Activated CD4-positive, alpha-beta T cell treated with anti-CD3 and anti-CD28 coated beads, Interleukin-10, Interleukin-2, amounts not matched to agents 100 ng/mL and 50 ng/mL, durations not matched to agents 16 hours and 8 hours (primary cell): ENCODE measurements around the gene DLAT.
"Not testable (repeated sequence)": the region's sequence is repeated elsewhere in the genome, so short reads cannot be mapped to it uniquely, and the experiment has no call there.

Experiments used
- DNase-seq: peaks from one replicate; pipeline ENCODE4 v3.0.0-alpha.2; 2020

The DLAT gene

DNA sequence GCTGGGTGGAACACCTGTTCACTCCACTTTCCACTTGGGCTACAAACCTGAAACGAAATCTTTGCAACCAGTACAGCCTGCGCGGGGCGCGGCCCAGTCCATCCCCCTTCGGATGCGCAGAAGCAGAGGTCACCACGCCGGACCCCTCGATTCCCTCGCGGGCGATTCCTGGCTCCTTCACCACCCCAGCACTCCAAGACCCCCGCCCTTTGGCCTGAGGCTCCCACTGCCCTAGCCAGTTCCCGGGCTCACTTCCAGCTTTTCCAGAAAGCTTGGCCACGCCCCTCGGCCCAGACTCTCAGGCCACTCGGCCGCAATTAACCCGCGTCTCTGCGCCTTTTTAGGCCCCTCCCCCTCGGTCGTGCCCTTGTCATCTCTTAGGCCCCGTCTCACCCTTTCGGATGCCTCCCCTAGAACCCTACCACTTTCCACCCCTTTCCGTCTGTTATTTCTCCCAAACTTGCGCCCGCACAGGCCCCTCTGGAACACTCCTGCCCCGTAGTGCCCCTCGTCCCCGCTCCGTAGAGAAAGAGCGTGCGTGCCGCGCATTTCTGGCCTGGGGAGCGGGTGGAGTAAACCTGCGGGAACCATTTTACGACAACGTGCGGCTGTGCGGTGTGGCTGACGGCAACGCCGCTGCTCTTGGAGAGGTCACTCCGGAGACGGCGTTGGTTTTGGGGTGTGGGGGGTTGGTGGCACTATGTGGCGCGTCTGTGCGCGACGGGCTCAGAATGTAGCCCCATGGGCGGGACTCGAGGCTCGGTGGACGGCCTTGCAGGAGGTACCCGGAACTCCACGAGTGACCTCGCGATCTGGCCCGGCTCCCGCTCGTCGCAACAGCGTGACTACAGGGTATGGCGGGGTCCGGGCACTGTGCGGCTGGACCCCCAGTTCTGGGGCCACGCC, at the start of gene DLAT:
TSS of gene DLAT (plus strand) at position 636 of the 906 bp plus-strand sequence. CDS start at position 701, 65 bp downstream.
- DNase-seq = peak; percentile 93

DNA sequence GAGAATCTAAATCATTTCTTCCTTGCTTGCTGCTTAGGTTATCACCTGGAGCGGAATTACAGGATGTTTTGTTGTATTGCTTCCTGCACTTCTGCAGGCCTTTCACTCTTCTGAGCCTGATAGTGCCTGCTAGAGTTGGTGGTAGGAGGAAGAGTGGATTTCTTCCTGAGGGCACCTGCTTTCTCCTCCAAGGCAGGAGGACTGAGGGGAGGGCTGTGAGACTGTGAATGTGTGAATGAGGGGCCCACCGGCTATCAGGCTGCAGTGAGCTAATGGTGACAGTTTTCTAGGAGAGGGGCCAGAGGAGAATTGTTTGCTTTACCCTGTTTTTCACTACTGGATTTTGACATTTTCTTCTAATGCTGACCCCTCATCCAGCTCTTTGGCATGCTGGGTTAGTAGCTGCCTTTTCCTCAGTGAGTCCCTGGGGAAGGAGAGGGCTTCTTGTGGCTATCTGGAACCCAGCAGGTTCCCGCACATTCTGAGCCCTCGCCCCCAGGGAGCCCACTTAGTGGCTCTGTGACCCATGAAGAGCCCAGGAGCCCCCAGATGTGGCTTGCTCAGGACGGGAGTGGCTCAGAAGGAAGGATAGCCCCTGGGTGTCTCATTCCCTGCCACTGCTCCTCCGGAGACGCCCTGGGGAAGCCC, 49.0 kb upstream of the DLAT start:
- DNase-seq = no peak

DNA sequence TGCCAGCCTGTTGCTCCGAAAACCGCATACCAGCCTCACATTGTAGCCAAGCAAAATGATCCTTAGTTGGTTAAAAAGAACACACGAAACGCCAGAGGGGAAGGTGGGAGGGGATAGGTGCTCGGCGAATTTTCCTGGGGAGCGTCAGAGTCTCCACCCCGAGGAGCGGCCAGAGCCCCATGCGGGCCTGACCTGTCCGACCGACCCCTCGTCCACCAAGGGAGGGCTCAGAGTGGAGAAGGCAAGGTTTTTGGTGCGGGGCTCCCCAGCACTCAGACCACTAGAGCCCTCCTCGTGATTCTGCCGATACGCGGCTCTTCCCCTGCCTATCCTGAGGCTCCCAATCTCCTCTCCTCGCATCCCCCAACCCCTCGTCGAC, 48.5 kb upstream of the DLAT start:
- DNase-seq = no peak

DNA sequence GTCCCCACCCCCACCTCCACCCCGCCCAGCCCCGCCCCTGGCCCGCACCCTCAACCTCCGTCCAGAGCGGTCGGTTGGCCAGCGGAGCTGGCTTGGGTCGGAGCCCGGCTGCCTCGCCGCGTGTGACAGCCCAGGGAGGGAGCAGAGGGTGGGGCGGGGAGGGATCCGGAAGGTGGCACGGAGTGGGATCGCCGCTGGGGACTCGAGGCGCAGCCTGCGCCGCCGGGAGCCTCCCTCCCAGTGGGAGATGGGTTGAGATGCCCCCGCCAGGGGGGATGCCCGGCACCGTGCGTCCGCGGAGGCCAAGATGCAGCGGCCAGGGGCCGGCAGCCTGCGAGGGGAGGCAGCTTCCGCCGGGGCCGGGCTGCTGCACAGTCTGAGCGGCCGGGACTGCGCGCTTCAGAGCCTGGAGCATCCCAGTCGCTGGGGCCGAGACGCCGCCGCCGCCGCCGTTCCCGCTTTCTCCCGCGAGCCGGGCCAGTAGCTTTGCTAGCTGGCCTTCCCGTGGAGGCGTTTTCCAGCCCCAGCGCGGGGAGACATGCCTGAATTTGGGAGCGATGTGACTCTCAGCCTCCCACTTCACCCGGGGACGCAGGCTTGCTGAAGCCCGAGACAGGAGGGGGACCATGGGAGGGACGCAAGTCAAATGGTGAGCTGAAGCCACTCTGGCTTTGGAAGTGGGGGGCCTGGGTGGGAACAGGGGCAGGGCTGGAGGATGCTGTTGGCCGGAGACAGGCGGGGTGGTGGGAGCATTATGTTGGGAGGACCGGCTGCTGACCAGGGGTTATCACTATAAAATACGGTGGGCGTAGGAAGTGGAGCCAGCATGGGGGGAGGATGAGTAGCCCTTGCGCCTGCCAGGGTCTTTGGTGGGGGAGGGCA, 47.8 kb upstream of the DLAT start:
- peak; percentile 7 for DNase-seq

DNA sequence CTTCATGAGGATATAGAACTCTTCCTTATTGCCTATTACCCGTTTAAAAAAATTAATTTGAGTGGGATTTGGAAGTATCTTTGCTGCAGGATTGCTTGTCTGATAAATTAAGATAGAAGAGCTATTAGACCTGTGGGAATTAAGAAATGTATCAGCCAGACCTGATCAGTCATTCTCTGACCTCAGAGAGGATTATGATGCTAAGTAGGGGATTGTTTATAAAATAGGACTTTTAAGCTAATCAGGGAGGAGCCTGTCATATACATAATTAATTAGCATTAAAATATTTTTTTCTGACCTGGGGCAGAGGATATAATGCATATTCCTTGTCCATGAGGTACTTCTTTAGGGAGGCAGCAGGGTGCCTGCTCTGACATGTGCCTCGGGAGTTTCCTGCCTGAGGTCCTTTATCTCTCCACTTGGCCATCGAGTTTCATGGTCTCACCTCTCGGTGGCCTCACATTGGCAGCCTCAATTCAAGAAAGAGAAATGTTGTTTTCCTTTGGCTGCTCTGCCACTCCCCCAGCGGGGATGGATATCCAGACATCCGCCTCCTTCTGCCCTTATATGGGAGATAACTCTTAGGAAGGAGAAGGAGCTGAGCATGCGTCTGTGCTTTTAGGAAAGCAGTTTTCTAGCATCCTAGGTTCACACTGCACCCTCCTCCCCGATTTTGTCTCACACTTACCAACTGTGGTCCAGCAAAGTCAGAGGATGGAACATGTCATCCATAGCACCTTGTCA, 47.0 kb upstream of the DLAT start:
- no peak for DNase-seq

DNA sequence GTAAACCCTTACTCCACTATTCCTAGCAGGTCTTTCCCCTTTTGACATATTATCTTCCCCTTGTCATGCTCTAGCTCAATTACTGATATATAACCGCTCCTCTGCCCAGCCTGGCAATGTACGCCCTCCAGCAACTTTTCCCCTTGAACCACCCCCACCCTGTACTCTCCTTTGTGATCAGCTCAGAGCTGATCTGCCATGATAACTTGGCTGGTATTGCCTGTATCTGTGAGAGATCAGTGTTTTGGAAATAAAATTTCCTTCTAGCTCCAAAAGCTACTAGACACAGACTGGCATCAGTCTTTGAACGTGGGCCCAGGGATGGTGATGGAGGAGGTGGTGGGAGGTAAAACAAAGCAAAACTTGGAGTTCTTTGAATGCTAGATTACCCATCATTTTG, 45.1 kb upstream of the DLAT start:
- DNase-seq = no peak

DNA sequence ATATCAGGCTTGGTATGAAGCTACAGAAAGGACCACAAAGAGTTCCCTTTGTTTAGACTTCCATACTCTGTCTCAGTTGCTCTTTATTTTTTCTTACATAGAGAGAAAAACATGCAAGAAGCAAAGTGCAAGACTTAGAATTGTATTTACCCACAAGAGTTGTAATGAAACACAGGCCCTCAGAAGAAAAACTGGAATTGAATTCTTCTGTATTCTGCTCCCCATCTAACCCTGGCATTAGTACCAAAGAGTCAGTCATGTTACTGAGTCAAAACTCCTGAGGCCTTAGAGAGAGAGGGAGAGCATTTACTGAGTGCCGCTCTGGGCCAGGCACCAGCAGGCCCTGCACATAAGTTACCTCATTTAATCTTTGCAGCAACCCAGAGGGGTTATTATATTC, 43.9 kb upstream of the DLAT start:
- no peak for DNase-seq

DNA sequence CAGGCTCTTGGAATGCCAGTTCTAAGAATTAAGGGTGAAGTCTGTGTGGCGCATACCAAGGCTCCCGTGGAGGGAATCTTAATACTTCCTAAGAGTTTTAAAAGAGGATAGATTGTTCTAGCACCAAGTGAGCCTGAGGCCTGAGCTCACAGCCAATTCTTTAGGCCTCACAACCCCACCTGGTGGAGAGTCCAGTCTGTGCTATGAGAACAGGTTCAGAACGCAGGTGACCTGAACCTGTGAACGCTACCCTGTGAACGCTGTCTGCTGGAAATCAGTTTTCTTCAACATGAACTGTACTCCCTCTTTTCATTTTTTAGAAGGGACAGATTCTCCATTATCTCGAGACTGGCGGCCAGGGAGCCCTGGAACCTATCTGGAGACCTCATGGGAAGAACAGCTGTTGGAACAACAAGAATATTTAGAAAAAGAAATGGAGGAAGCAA, 43.2 kb upstream of the DLAT start:
- peak; percentile 46 for DNase-seq

DNA sequence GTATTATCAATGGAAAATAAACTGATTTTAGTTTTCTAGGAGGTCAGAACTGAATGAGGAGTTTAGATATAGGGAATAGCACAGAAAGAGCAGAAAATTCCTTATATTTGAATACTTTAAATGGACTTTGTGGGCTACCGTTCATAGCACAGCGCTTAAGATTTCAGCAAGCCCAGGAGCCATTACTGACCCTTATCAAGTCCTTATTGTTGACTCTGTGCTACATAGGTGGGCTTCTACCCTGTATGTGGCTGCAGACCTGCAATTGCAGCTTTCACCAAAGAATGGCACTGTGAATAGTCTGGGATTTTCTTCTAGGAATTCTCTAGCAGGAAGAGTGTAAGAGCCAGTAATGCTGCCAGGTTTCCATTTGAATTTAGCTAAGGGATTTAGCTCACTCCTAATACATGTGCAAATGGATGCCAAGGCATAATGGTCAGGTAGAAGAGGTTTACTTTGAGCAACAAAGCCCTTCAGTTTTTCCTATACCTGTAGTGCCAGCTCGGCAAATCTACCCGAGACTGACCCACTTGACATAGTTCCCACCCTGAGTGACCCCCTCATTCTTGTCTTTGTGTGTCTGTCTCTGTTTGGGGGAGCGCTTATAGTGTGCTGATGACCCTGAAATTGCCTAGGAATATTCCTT, 42.5 kb upstream of the DLAT start:
- no peak for DNase-seq

DNA sequence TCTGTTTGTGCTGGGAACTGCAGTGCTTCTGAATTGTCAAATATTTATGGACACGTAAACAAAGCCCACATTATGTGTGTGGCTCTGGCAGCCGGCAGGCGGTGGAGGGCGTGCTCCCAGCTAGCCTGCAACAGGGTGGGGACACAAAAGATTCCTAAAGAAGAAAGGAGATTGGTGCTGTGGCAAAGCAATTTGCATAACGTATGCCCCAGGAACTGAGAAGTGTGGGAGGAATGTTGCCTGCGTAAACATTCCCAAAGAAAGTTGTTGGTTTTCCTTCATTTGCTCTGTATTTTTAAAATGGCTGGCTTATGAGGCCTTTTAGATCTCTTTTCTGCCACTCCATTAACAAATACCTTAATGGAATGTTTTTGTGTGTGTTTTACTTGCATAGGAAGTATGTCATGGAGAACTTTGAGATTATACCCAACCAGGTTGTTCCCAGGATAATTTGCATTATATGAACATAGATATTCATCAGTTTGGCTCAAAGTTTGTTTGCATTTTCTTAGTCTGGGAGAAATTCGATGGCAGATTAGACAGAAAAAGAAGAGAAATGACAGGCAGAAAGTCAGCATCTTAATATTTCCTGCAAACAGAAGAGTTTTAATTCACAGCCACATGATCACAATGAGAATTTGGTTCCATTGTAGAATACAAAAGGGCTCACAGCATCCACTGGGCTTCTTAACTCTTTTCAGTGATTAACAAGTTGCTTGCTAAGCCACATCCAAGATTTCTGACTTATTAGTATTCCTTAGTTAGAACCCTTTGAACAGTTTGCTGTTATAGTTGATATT, 41.8 kb upstream of the DLAT start:
- DNase-seq = no peak

DNA sequence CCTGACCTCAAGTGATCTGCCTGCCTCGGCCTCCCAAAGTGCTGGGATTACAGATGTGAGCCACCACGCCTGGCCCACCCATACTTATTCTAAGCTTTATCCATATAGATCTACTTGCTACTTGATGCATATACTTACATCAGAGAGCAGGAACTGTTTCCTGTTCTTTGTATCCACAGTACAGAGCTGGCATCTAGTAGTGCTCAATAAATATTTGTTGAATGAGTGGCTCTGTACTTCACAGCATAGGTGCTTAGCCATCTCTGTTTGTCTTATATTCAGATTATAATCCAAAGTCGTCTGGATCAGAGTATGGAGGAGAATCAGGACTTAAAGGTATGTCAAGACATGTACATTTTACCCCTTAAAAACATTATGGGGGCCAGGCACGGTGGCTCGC, 38.6 kb upstream of the DLAT start:
- no peak for DNase-seq

DNA sequence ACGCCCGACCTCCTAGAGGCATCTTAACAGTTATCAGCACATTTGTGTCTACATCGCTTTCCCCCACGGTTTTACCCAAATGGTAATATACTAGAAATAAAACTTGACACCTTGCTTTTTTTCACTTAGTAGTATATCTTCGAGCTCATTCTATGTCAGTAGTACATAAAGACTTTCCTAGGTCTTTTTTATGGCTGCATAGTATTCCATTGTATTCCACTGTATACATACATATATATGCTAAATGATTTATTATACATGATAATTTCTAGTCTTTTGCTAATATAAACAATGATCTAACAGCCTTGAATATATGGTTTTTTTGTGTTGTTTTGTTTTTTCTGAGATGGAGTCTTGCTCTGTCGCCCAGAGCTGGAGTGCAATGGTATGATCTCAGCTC, 34.8 kb upstream of the DLAT start:
- no peak for DNase-seq

DNA sequence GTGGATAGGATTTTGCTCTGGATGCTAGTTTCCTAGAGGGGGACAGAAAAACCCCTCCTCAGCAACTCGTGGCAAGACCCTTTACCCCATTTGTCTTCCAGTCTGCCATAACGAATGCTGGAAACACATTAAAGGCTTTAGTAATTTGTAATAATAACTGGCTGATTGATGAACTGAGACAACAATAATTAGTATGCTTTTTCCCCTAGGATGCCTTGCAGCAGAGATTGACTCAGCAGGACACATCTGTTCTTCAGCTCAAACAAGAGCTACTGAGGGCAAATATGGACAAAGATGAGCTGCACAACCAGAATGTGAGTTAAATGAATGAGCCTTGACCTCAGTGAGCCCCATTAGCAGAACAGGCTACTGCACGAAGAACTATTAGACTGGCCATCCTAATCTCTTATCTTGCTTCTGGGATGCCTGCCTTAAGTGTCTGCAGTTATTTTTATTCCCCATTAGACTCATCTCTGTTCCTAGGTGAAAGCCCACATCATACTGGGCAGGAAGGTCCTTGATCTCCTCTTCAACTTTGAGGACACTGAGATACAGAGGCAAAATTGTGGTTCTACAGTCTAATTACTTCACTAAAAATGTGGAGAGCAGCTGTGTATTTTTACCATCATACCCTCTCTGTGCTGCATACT, 32.9 kb upstream of the DLAT start:
- no peak for DNase-seq

DNA sequence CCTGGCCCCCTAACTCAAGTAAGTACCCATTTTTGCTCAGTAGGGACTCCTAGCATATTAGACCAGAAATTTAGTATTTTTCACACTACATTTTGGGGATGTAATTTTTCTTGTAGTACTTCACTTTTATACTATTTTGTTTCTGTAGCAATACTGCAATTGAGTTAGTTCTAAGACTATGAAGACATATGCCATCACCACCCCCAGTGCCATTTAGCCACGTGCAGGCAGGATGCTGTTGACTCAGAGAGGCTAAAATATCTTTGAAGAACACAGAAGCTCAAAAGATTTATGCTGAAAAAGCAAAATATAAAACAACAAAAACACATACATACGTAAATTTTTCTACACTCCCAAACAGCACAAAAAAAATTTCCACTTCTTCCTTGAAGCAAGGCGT, 29.1 kb upstream of the DLAT start:
- no peak for DNase-seq

DNA sequence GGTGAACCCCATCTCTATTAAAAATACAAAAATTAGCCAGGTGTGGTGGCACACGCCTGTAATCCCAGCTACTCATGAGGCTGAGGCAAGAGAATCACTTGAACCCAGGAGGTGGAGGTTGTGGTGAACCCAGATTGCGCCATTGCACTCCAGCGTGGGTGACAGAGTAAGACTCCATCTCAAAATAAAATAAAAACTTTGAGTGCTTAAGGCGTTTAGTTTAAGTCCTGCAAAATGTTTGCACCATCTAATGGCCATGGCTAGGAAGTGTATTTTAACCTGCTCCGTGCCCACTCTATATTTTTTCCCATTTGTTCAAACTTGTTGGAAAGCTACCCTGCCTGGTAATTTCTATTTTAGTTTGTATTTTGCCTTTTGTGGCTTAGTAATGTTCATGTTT, 28.5 kb upstream of the DLAT start:
- not testable (repeated sequence) for DNase-seq

DNA sequence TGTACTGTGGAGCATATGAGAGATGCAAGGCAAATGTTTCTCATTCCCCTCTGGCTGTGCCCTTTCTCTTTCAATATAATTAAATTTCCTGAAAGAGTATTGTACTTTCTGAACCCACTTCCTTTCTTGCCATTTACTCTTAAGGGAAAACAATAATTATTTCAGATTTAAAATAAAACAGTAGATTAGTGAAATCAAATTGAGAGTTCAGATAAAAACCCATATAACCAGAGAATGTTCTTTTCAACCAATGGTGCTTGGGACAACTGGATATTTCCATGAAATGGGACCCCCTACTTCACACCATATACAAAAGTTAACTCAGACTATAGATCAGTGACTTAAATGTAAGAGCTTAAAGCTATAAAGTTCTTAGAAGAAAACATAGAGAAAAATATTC, 26.1 kb upstream of the DLAT start:
- no peak for DNase-seq

DNA sequence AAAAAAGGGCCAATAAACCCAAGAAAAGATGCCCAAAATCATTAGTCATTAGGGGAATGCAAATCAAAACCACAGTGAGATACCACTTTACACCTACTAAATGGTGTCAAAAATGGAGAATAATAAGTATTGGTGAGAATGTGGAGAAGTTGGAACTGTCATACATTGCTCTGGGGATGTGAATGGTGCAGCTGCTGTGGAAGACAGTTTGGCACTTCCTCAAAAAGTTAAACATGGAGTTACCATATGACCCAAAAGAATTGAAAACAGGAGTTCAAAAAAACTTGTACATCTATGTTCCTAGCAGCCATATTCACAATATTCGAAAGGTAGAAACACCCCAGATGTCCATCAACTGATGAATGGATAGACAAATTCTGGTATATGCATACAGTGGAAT, 24.5 kb upstream of the DLAT start:
- DNase-seq = no peak

DNA sequence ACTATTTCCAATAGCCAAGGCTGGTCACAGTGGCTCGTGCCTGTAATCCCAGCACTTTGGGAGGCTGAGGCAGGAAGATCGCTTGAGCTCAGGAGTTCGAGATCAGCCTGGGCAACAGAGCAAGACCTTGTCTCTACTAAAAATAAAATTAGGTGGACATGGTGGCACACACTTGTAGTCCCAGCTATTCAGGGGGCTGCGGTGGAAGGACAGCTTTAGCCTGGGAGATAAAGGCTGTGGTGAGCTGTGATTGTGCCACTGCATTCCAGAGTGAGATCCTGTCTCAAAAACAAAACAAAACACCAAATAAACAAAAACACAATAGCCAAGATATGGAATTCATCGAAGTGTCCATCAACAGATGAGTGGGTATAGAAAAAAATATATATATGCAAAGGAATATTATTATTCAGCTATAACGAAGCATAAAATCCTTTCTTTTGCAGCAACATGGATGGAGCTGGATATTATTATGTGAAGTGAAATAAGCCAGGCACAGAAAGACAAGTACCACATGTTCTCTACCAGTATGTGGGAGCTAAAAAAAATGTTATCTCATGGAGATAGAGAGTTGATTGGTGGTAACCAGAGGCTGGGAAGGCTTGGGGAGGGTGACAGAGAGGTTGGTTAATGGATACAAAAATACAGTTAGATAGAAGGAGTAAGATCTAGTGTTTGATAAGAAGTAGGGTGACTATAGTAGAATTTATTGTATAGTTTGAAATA, 22.6 kb upstream of the DLAT start:
- DNase-seq = no peak

DNA sequence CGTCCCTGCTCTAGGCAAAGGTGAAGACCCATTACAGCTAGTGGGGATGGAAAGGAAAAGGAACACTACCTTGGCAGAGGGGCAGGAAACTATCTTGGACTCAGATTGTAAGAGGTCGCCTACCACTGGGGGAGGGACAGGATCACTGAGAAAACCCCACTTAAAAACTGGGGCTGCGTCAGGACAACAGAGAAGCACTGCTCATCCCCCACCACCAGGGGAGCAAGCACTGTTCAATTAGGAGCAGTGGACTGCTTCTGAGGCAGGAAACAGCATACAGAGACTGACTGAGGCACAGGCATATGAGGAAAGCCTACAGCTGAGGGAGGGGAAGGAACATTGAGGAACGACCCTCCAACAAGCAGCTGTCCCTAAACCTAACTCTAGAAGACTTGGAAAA, 20.8 kb upstream of the DLAT start:
- DNase-seq = peak; percentile 23
